Left hindlimb (tissue), 1 donor: ENCODE results near the gene RPL18A.
"Not testable (repeated sequence)": the region's sequence is repeated elsewhere in the genome, so short reads cannot be mapped to it uniquely, and the experiment has no call there.

Source experiments
- DNase-seq: peaks from one replicate; pipeline ENCODE4 v3.0.0-alpha.2; 2018

Gene RPL18A

GRCh38 chr19:17866964-17867486 lies 7.3 kb downstream of the RPL18A start:
- no peak for DNase-seq

- no peak for DNase-seq
Observed at GRCh38 chr19:17868669-17869068, 9.0 kb downstream of the RPL18A start.

- DNase-seq: no peak
Observed at GRCh38 chr19:17869114-17869608, 9.5 kb downstream of the RPL18A start.

- no peak for DNase-seq
Observed at GRCh38 chr19:17871032-17871877, 11.5 kb downstream of the RPL18A start.

- no peak for DNase-seq
Observed at GRCh38 chr19:17871878-17872250, 12.2 kb downstream of the RPL18A start, which contains the start of gene SLC5A5. Gene SLC5A5, plus strand, starts transcription at chr19:17871945. Its CDS starts 375 bp downstream, at chr19:17872320.

GRCh38 chr19:17872251-17873001 lies 12.7 kb downstream of the RPL18A start:
- no peak for DNase-seq

- DNase-seq: no peak
Observed at GRCh38 chr19:17873786-17874757, 14.4 kb downstream of the RPL18A start.

GRCh38 chr19:17874758-17875135 lies 15.0 kb downstream of the RPL18A start:
- no peak for DNase-seq

- no peak for DNase-seq
Observed at GRCh38 chr19:17877696-17878095, 18.0 kb downstream of the RPL18A start.

GRCh38 chr19:17879466-17879865 lies 19.8 kb downstream of the RPL18A start:
- DNase-seq: no peak

GRCh38 chr19:17881701-17882100 lies 22.0 kb downstream of the RPL18A start:
- no peak for DNase-seq

- no peak for DNase-seq
Observed at GRCh38 chr19:17883627-17884410, 24.1 kb downstream of the RPL18A start.

- no peak for DNase-seq
Observed at GRCh38 chr19:17886515-17886914, 26.8 kb downstream of the RPL18A start.

- not testable (repeated sequence) for DNase-seq
Observed at GRCh38 chr19:17887221-17887620, 27.5 kb downstream of the RPL18A start.

- no peak for DNase-seq
Observed at GRCh38 chr19:17888260-17888659, 28.6 kb downstream of the RPL18A start.

- DNase-seq: peak; percentile 60
Observed at GRCh38 chr19:17889609-17890214, 30.0 kb downstream of the RPL18A start.

GRCh38 chr19:17893766-17894165 lies 34.1 kb downstream of the RPL18A start:
- no peak for DNase-seq

GRCh38 chr19:17902701-17903100 lies 43.0 kb downstream of the RPL18A start:
- DNase-seq: no peak

- DNase-seq: no peak
Observed at GRCh38 chr19:17908244-17908643, 48.5 kb downstream of the RPL18A start.

GRCh38 chr19:17909003-17909732 lies 49.5 kb downstream of the RPL18A start:
- no peak for DNase-seq
